Measurements from ENCODE around the gene CACNA2D3. TPM values are rescaled to one million over a fixed set of nuclear protein-coding genes. Genes with fewer than 3 reads are reported as not detected.

The CACNA2D3 gene
- polyA plus RNA-seq, 1 donor (not counting 4 experiments of a cell fraction or from before 2014, with no cell fraction given), result 0.08 TPM

- H3K9me1 ChIP-seq (ENCODE audit: control insufficient read depth, extremely low read depth, insufficient read depth, low read length), result no peaks in the 10 kb centered on the region
- no peaks in the 10 kb centered on the region for H3K9me3 ChIP-seq (ENCODE audit: control insufficient read depth, low read depth, low read length)
- no peak overlapping the region for H3K27ac ChIP-seq (ENCODE audit: control insufficient read depth, insufficient read depth, low read length)
- no peaks in the 10 kb centered on the region for H3K79me2 ChIP-seq (ENCODE audit: control insufficient read depth, insufficient read depth, low read length)
- DNase-seq (ENCODE audit: low read depth, low spot score) (no peak), FAIRE-seq (no peak)
- no peaks in the 10 kb centered on the region for H3K27me3 ChIP-seq (ENCODE audit: control insufficient read depth, extremely low read depth, insufficient read depth, low read length)
- H2AFZ ChIP-seq (ENCODE audit: control insufficient read depth, low read length), result no peak overlapping the region
- no peak overlapping the region for H3K4me3 ChIP-seq (ENCODE audit: control insufficient read depth in 2 of 3, extremely low read depth in 1 of 3, insufficient read depth in 2 of 3, low read depth in 1 of 3, low read length in 3 of 3)
- no peak overlapping the region for H3K9ac ChIP-seq (ENCODE audit: control insufficient read depth, extremely low read depth, insufficient read depth, low read length)
- H3K4me1 ChIP-seq (ENCODE audit: control insufficient read depth, extremely low read depth, insufficient read depth, low read length), result peaks cover 27% of the 10 kb centered on the region
- TF ChIP-seq EZH2 (IDR thresholded peaks at IDR 0.05; ENCODE audit: low read length), result no peak
- TF ChIP-seq CTCF (optimal IDR thresholded peaks at IDR 0.05 in 1 of 3, IDR thresholded peaks at IDR 0.05 in 1 of 3, conservative IDR thresholded peaks at IDR 0.05 in 1 of 3; ENCODE audit: extremely low read depth in 1 of 3, insufficient read depth in 2 of 3, low read length in 3 of 3), result no peak
- no peaks in the 10 kb centered on the region for H3K36me3 ChIP-seq (ENCODE audit: control insufficient read depth in 2 of 2, extremely low read depth in 1 of 2, insufficient read depth in 2 of 2, low read length in 2 of 2)
- H3K4me2 ChIP-seq (ENCODE audit: control insufficient read depth, extremely low read depth, insufficient read depth, low read depth, low read length), result no peak overlapping the region
- no peaks in the 10 kb centered on the region for H4K20me1 ChIP-seq (ENCODE audit: control insufficient read depth, extremely low read depth, insufficient read depth, low read length)
- dilution Hi-C loops (cut with MboI; ENCODE audit: extremely low pct_ligation_motif_present, low sequenced_read_pairs), result no loop called here
Observed at GRCh38 chr3:54861248-54862067, 739.1 kb downstream of the CACNA2D3 start.

- H3K27me3 ChIP-seq (ENCODE audit: control insufficient read depth, extremely low read depth, insufficient read depth, low read length), result no peaks in the 10 kb centered on the region
- H3K79me2 ChIP-seq (ENCODE audit: control insufficient read depth, insufficient read depth, low read length), result no peaks in the 10 kb centered on the region
- TF ChIP-seq CTCF (optimal IDR thresholded peaks at IDR 0.05 in 1 of 3, IDR thresholded peaks at IDR 0.05 in 1 of 3, conservative IDR thresholded peaks at IDR 0.05 in 1 of 3; ENCODE audit: extremely low read depth in 1 of 3, insufficient read depth in 2 of 3, low read length in 3 of 3) (no peak), EZH2 (IDR thresholded peaks at IDR 0.05; ENCODE audit: low read length) (no peak)
- no peak overlapping the region for H2AFZ ChIP-seq (ENCODE audit: control insufficient read depth, low read length)
- no peak overlapping the region for H3K4me2 ChIP-seq (ENCODE audit: control insufficient read depth, extremely low read depth, insufficient read depth, low read depth, low read length)
- H3K9me1 ChIP-seq (ENCODE audit: control insufficient read depth, extremely low read depth, insufficient read depth, low read length), result no peaks in the 10 kb centered on the region
- H3K9ac ChIP-seq (ENCODE audit: control insufficient read depth, extremely low read depth, insufficient read depth, low read length), result no peak overlapping the region
- no peaks in the 10 kb centered on the region for H3K9me3 ChIP-seq (ENCODE audit: control insufficient read depth, low read depth, low read length)
- no peak overlapping the region for H3K4me3 ChIP-seq (ENCODE audit: control insufficient read depth in 2 of 3, extremely low read depth in 1 of 3, insufficient read depth in 2 of 3, low read depth in 1 of 3, low read length in 3 of 3)
- DNase-seq (ENCODE audit: low read depth, low spot score) (no peak), FAIRE-seq (peak; percentile 52)
- H3K36me3 ChIP-seq (ENCODE audit: control insufficient read depth in 2 of 2, extremely low read depth in 1 of 2, insufficient read depth in 2 of 2, low read length in 2 of 2), result no peaks in the 10 kb centered on the region
- H3K27ac ChIP-seq (ENCODE audit: control insufficient read depth, insufficient read depth, low read length), result no peak overlapping the region
- H4K20me1 ChIP-seq (ENCODE audit: control insufficient read depth, extremely low read depth, insufficient read depth, low read length), result no peaks in the 10 kb centered on the region
- H3K4me1 ChIP-seq (ENCODE audit: control insufficient read depth, extremely low read depth, insufficient read depth, low read length), result peaks cover 21% of the 10 kb centered on the region
- dilution Hi-C loops (cut with MboI; ENCODE audit: extremely low pct_ligation_motif_present, low sequenced_read_pairs), result no loop called here
Observed at GRCh38 chr3:54862526-54862925, 740.2 kb downstream of the CACNA2D3 start.
